ENCODE measurements around the gene PRPF8.
A peak's percentile ranks its signal among the peaks of the same experiment; 100 is the strongest.

Gene PRPF8

DNA sequence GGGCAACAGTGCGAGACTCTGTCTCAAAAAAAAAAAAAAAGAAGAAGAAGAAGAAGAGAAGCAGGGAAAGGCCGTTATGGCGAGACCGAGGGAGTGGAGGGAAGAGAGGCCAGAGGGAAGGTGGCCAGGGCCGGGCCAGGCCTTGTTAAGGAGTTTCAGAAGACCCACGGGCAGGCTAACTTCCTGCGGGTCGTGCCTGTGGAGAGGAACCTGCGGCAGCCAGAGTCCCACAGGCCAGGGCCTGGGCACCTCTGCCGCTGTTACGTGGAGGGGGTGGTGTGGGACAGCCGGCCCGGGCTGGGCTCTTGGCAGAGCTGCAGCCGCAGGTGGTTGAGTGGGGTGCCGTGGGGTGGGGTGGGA, 45.3 kb upstream of the PRPF8 start:
- TF ChIP-seq, protein P1, sequence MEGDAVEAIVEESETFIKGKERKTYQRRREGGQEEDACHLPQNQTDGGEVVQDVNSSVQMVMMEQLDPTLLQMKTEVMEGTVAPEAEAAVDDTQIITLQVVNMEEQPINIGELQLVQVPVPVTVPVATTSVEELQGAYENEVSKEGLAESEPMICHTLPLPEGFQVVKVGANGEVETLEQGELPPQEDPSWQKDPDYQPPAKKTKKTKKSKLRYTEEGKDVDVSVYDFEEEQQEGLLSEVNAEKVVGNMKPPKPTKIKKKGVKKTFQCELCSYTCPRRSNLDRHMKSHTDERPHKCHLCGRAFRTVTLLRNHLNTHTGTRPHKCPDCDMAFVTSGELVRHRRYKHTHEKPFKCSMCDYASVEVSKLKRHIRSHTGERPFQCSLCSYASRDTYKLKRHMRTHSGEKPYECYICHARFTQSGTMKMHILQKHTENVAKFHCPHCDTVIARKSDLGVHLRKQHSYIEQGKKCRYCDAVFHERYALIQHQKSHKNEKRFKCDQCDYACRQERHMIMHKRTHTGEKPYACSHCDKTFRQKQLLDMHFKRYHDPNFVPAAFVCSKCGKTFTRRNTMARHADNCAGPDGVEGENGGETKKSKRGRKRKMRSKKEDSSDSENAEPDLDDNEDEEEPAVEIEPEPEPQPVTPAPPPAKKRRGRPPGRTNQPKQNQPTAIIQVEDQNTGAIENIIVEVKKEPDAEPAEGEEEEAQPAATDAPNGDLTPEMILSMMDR (conservative IDR thresholded peaks at IDR 0.05; ENCODE audit: low read length) = no peak
- no peak overlapping the region for H3K4me3 ChIP-seq (ENCODE audit: low read length)
- DNase-seq (ENCODE audit: low read depth) = no peak

- TF ChIP-seq, protein P1 (conservative IDR thresholded peaks at IDR 0.05; ENCODE audit: low read length) = no peak
- H3K4me3 ChIP-seq (ENCODE audit: low read length) = no peak overlapping the region
- DNase-seq (ENCODE audit: low read depth) = no peak
These were observed 43.4 kb upstream of the PRPF8 start for GRCh38 chr17:1727876-1728630.

DNA sequence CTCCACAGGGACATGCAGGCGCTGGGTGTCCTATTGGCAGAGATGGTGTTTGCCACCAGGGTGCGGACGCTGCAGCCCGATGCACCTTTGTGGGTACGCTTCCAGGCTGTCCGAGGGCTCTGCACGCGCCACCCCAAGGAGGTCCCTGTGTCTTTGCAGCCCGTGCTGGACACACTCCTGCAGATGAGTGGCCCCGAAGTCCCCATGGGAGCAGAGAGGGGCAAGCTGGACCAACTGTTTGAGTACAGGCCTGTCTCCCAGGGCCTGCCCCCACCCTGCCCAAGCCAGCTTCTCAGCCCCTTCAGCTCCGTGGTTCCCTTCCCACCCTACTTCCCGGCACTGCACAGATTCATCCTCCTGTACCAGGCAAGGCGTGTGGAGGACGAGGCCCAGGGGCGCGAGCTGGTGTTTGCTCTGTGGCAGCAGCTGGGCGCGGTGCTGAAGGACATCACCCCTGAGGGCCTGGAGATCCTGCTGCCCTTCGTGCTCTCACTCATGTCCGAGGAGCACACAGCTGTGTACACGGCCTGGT, 42.7 kb upstream of the PRPF8 start:
- no peak for DNase-seq (ENCODE audit: low read depth)
- no peak overlapping the region for H3K4me3 ChIP-seq (ENCODE audit: low read length)
- TF ChIP-seq, protein P1 (conservative IDR thresholded peaks at IDR 0.05; ENCODE audit: low read length) = no peak

DNA sequence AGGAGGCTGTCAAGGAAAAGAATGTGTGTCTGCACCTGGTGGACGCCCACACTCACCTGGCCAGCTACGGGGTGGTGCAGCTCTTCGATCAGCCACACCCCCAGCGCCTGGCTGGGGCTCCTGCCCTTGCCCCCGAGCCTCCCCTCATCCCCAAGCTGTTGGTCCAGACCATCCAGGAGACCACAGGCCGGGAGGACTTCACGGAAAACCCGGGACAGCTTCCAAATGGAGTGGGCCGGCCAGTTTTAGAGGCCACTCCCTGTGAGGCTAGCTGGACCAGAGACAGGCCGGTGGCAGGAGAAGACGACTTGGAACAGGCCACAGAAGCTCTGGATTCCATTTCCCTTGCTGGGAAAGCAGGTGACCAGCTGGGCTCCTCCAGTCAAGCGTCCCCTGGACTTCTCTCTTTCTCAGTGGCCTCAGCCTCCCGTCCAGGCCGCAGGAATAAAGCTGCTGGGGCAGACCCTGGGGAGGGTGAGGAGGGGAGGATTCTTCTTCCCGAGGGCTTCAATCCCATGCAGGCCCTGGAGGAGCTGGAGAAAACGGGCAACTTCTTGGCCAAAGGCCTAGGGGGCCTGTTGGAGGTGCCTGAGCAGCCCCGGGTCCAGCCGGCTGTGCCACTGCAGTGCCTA, 42.1 kb upstream of the PRPF8 start:
- H3K4me3 ChIP-seq (ENCODE audit: low read length) = no peak overlapping the region
- DNase-seq (ENCODE audit: low read depth) = no peak
- TF ChIP-seq, protein P1 (conservative IDR thresholded peaks at IDR 0.05; ENCODE audit: low read length) = no peak

- H3K4me3 ChIP-seq (ENCODE audit: low read length) = peak overlapping the region; percentile 63
- DNase-seq (ENCODE audit: low read depth) = no peak
- TF ChIP-seq, protein P1 (conservative IDR thresholded peaks at IDR 0.05; ENCODE audit: low read length) = no peak
These were observed 41.2 kb upstream of the PRPF8 start for GRCh38 chr17:1725642-1726511.

- peak overlapping the region; percentile 63 for H3K4me3 ChIP-seq (ENCODE audit: low read length)
- DNase-seq (ENCODE audit: low read depth) = no peak
- TF ChIP-seq, protein P1 (conservative IDR thresholded peaks at IDR 0.05; ENCODE audit: low read length) = no peak
These were observed 40.4 kb upstream of the PRPF8 start for GRCh38 chr17:1724869-1725641.
